PC-3 (cell line): ENCODE results near the gene CSRNP3.

Experiments used
- CTCF ChIP-seq: fragments of 300-600 bp; sonication (generic); conservative IDR thresholded peaks from 2 replicates; pipeline ENCODE4 v1.5.1; 2017; ENCODE audit warnings: antibody characterized with exemption, low read depth, mild to moderate bottlenecking, low read length
- EZH2 ChIP-seq: fragments of 300-600 bp; sonication (generic); IDR thresholded peaks from one replicate; pipeline ENCODE4 v1.6.1; 2017; ENCODE audit warnings: antibody characterized with exemption, mild to moderate bottlenecking, low read length; ENCODE audit not compliant: unreplicated experiment
- EZH2phosphoT487 ChIP-seq: fragments of 300-600 bp; sonication (generic); IDR thresholded peaks from 2 replicates; pipeline ENCODE4 v1.6.1; 2018; ENCODE audit warnings: mild to moderate bottlenecking, antibody characterized with exemption, low read length, borderline replicate concordance

- no peak for TF ChIP-seq CTCF
- no peak for TF ChIP-seq EZH2
- no peak for TF ChIP-seq EZH2phosphoT487
Observed at GRCh38 chr2:165466386-165466785, 3.1 kb upstream of the CSRNP3 start.
